Peyer's patch (tissue), 4 donors: ENCODE data around the gene ANKRD13A. TPM values are rescaled to one million over a fixed set of nuclear protein-coding genes. Genes with fewer than 3 reads are reported as not detected.
"Not testable (repeated sequence)": the region's sequence is repeated elsewhere in the genome, so short reads cannot be mapped to it uniquely, and the experiment has no call there.

Source experiments
- DNase-seq, 3 donors: peaks; one replicate each; pipeline ENCODE4 v3.0.0-alpha.2; 2017 to 2019
- H3K27ac ChIP-seq, 4 donors: fragments of 200-600 bp; sonication (generic); one replicate each; pipeline ENCODE4 v1.5.1; 2016 to 2019
- H3K27me3 ChIP-seq, 2 donors: fragments of 200-600 bp; sonication (generic); one replicate each; pipeline ENCODE4 v1.5.1; 2019
- H3K36me3 ChIP-seq, 3 donors: fragments of 200-600 bp; sonication (generic); one replicate each; pipeline ENCODE4 v1.5.1; 2016 to 2019
- H3K4me1 ChIP-seq, 4 donors: fragments of 200-600 bp; sonication (generic); one replicate each; pipeline ENCODE4 v1.5.1; 2016 to 2019
- H3K4me3 ChIP-seq, 4 donors: fragments of 200-600 bp; sonication (generic); 1 replicate in 3 of 4; 2 replicates in 1 of 4; pipeline ENCODE4 v1.5.1; 2016 to 2019; ENCODE audit warnings: mild to moderate bottlenecking in 1 of 4
- H3K9me3 ChIP-seq, 4 donors: fragments of 200-600 bp; sonication (generic); one replicate each; pipeline ENCODE4 v1.5.1; 2016 to 2019; ENCODE audit warnings: mild to moderate bottlenecking in 1 of 4
- CTCF ChIP-seq, 6 experiments: fragments of 450-650 bp in 4 of 6; fragments of 200-600 bp in 2 of 6; sonication (generic) in 1 of 6; IDR thresholded peaks; one replicate each; pipeline ENCODE4 v1.5.1; 2017 to 2019; ENCODE audit warnings: antibody characterized with exemption in 6 of 6, mild to moderate bottlenecking in 3 of 6, moderate library complexity in 1 of 6
- POLR2A ChIP-seq, 2 donors: fragments of 450-650 bp; IDR thresholded peaks; one replicate each; pipeline ENCODE4 v1.5.1; 2017; ENCODE audit warnings: antibody characterized with exemption in 2 of 2, mild to moderate bottlenecking in 2 of 2, moderate library complexity in 2 of 2
- total RNA-seq, 4 donors: library from RNA; depleted of rRNA; stranded (reverse); fragments of >200 nt; gene quantifications; one replicate each; pipeline ENCODE4 v1.1.0, GENCODE V29; 2016

The ANKRD13A gene
- total RNA-seq, 4 donors from 2014 or later, result 81.3 to 124 (median 92.1) TPM

GRCh38 chr12:110006115-110006514 is 6.9 kb downstream of the ANKRD13A start:
- Histone ChIP-seq H3K4me1 (peaks cover 0 to 31% (median 12%) of the 10 kb centered on the region in 4 donors), H3K36me3 (peaks cover 0 to 7% (median 0%) of the 10 kb centered on the region in 3 donors), H3K27me3 (no peaks in the 10 kb centered on the region), H3K4me3 (no peak overlapping the region), H3K9me3 (no peaks in the 10 kb centered on the region), H3K27ac (peak overlapping the region in 2 of 4 donors; percentile 35 to 92)
- no peak for DNase-seq
- TF ChIP-seq CTCF (IDR thresholded peaks at IDR 0.05), result no peak
- TF ChIP-seq POLR2A (IDR thresholded peaks at IDR 0.05), result no peak

- Histone ChIP-seq H3K4me3 (no peak overlapping the region), H3K9me3 (no peaks in the 10 kb centered on the region), H3K36me3 (peaks cover 0 to 9% (median 0%) of the 10 kb centered on the region in 3 donors), H3K27ac (no peak overlapping the region), H3K4me1 (peaks cover 0 to 28% (median 14%) of the 10 kb centered on the region in 4 donors), H3K27me3 (no peaks in the 10 kb centered on the region)
- DNase-seq, result no peak
- TF ChIP-seq POLR2A (IDR thresholded peaks at IDR 0.05) (no peak), CTCF (IDR thresholded peaks at IDR 0.05) (no peak)
Observed at GRCh38 chr12:110007881-110008280, 8.7 kb downstream of the ANKRD13A start.

GRCh38 chr12:110008681-110009398 is 9.6 kb downstream of the ANKRD13A start:
- H3K4me1 ChIP-seq, result peaks cover 0 to 22% (median 10%) of the 10 kb centered on the region in 4 donors
- H3K27ac ChIP-seq, result peak overlapping the region in 1 of 4 donors; percentile 81
- not testable (repeated sequence) for H3K9me3 ChIP-seq, H3K4me3 ChIP-seq, DNase-seq, H3K27me3 ChIP-seq
- peaks cover 0 to 16% (median 0%) of the 10 kb centered on the region in 3 donors for H3K36me3 ChIP-seq

- H3K4me1 ChIP-seq, result peaks cover 0 to 17% (median 10%) of the 10 kb centered on the region in 4 donors
- H3K36me3 ChIP-seq, result peaks cover 0 to 30% (median 0%) of the 10 kb centered on the region in 3 donors
- TF ChIP-seq CTCF (IDR thresholded peaks at IDR 0.05), result no peak
- no peak for TF ChIP-seq POLR2A (IDR thresholded peaks at IDR 0.05)
- H3K27me3 ChIP-seq, result no peaks in the 10 kb centered on the region
- DNase-seq, result peak in 2 of 3 donors; percentile 70 to 71
- H3K4me3 ChIP-seq, result peak overlapping the region in 1 of 4 donors; percentile 2
- H3K9me3 ChIP-seq, result no peaks in the 10 kb centered on the region
- H3K27ac ChIP-seq, result peak overlapping the region; percentile 6 to 81 (median 43)
Observed at GRCh38 chr12:110010853-110011723, 11.9 kb downstream of the ANKRD13A start.

GRCh38 chr12:110012137-110012536 is 12.9 kb downstream of the ANKRD13A start:
- Histone ChIP-seq H3K27me3 (no peaks in the 10 kb centered on the region), H3K4me1 (peaks cover 0 to 17% (median 10%) of the 10 kb centered on the region in 4 donors), H3K27ac (peak overlapping the region in 3 of 4 donors; percentile 34 to 81 (median 58)), H3K9me3 (no peaks in the 10 kb centered on the region), H3K36me3 (peaks cover 0 to 39% (median 0%) of the 10 kb centered on the region in 3 donors), H3K4me3 (no peak overlapping the region)
- TF ChIP-seq POLR2A (IDR thresholded peaks at IDR 0.05) (no peak), CTCF (IDR thresholded peaks at IDR 0.05) (no peak)
- DNase-seq, result peak in 2 of 3 donors; percentile 89
